Panc1 (cell line): ENCODE measurements around the gene B3GALNT2. TPM values are rescaled to one million over a fixed set of nuclear protein-coding genes. Genes with fewer than 3 reads are reported as not detected.

ENCODE experiments used
- ATAC-seq: fragments of 200-7000 bp; cut with Tn5 transposase; 2 replicates; pipeline ENCODE4 v1.9.1; 2020; ENCODE audit warnings: mild to moderate bottlenecking, moderate library complexity
- BruUV-seq: library from RNA; stranded (reverse); fragments of 400-500 nt; replicated peaks from 2 replicates; lab custom pipeline; 2021; lab: Mats Ljungman, UMichigan
- CTCF ChIA-PET: fragments of 300-600 bp; sonication (Branson Sonifier 250); formaldehyde crosslinking; loops from one replicate; lab custom pipeline; 2022; ENCODE audit warnings: antibody characterized with exemption; lab: Charles Lee
- POLR2A ChIA-PET: fragments of 300-600 bp; sonication (Branson Sonifier 250); formaldehyde crosslinking; loops from one replicate; lab custom pipeline; 2022; ENCODE audit warnings: antibody characterized with exemption; lab: Charles Lee
- DNase-seq: peaks from one replicate; pipeline ENCODE4 v3.0.0-alpha.2; 2010; ENCODE audit warnings: low read depth, low spot score
- H3K27ac ChIP-seq: 2 replicates; pipeline ENCODE4 v1.5.1; 2011; ENCODE audit warnings: mild to moderate bottlenecking, low read length, inconsistent platforms
- H3K27me3 ChIP-seq: fragments of 200-500 bp; sonication (Bioruptor generic); 2 replicates; pipeline ENCODE4 v1.6.0; 2014; ENCODE audit warnings: low read length, inconsistent platforms; ENCODE audit not compliant: control insufficient read depth, insufficient read depth
- H3K36me3 ChIP-seq: fragments of 200-500 bp; sonication (Bioruptor generic); 2 replicates; pipeline ENCODE4 v1.5.1; 2014; ENCODE audit warnings: inconsistent platforms, mild to moderate bottlenecking, low read length, moderate library complexity; ENCODE audit not compliant: control insufficient read depth, insufficient read depth
- H3K4me1 ChIP-seq: 2 replicates; pipeline ENCODE4 v1.5.1; 2011; ENCODE audit warnings: inconsistent platforms, mild to moderate bottlenecking, low read length, moderate library complexity; ENCODE audit not compliant: control insufficient read depth, insufficient read depth
- H3K4me3 ChIP-seq, 2 experiments: 2 replicates each; pipeline ENCODE4 v1.5.1; 2011 to 2012; ENCODE audit warnings: low read depth in 2 of 2, low read length in 2 of 2, mild to moderate bottlenecking in 2 of 2, inconsistent platforms in 1 of 2, moderate library complexity in 1 of 2
- H3K9me3 ChIP-seq: fragments of 200-500 bp; sonication (Bioruptor generic); 2 replicates; pipeline ENCODE4 v1.5.1; 2014; ENCODE audit warnings: low read depth, mild to moderate bottlenecking, inconsistent platforms, low read length, moderate library complexity; ENCODE audit not compliant: control insufficient read depth, insufficient read depth
- CTCF ChIP-seq: fragments of 450-650 bp; IDR thresholded peaks from 2 replicates; pipeline ENCODE4 v1.5.1; 2017; ENCODE audit warnings: mild to moderate bottlenecking
- POLR2AphosphoS5 ChIP-seq: IDR thresholded peaks from 2 replicates; pipeline ENCODE4 v1.6.1; 2012; ENCODE audit warnings: mild to moderate bottlenecking, low read depth, low read length, moderate library complexity
- REST ChIP-seq, 2 experiments: IDR thresholded peaks; 2 replicates each; pipeline ENCODE4 v1.6.1; 2011 to 2012; ENCODE audit warnings: low read depth in 2 of 2, control low read depth in 1 of 2, low read length in 1 of 2, mild to moderate bottlenecking in 1 of 2, moderate library complexity in 1 of 2; ENCODE audit not compliant: insufficient read depth in 1 of 2
- SIN3A ChIP-seq: IDR thresholded peaks from 2 replicates; pipeline ENCODE4 v1.6.1; 2012; ENCODE audit warnings: low read depth, mild to moderate bottlenecking, low read length, moderate library complexity, borderline replicate concordance; ENCODE audit not compliant: insufficient read depth
- TCF7L2 ChIP-seq: IDR thresholded peaks from 2 replicates; pipeline ENCODE4 v1.6.1; 2011; ENCODE audit warnings: mild to moderate bottlenecking, low read depth, low read length, inconsistent platforms
- in situ Hi-C: cut with HindIII; loops from 2 replicates; pipeline ENCODE4 v1.10.0; 2016; ENCODE audit warnings: low sequenced_read_pairs, low pct_unique_long_range_greater_than_20kb
- intact Hi-C: fragments of 100-400 bp; cut with micrococcal nuclease; formaldehyde crosslinking; loops from one replicate; pipeline ENCODE4 v1.10.0; 2022; ENCODE audit not compliant: unreplicated experiment
- total RNA-seq: library from RNA; stranded (reverse); gene quantifications from one replicate; pipeline ENCODE4 v1.2.1, GENCODE V29; 2021; ENCODE audit not compliant: unreplicated experiment

The B3GALNT2 gene
- total RNA-seq, 1 experiment from 2014 or later = 40.7 TPM

- intact Hi-C loops (no loop called here), in situ Hi-C loops (no loop called here)
- peaks cover 6% of the 10 kb centered on the region; the same call in 1 of the 2 replicates for H3K4me1 ChIP-seq
- DNase-seq (peak; percentile 50), ATAC-seq (peak; percentile 83)
- ChIA-PET CTCF (interaction anchor here (0.7 kb wide), 1 partner anchor 115 kb away, joined by 11 read pairs; no protein-coding TSS in a partner anchor), POLR2A (interaction anchor here (0.7 kb wide), 1 partner anchor 308 kb away, joined by 3 read pairs; the partner anchor contains the start of gene RBM34)
- no TSS peak for BruUV-seq
- H3K4me3 ChIP-seq = no peak overlapping the region
- no peaks in the 10 kb centered on the region for H3K9me3 ChIP-seq
- no peaks in the 10 kb centered on the region for H3K27me3 ChIP-seq
- H3K27ac ChIP-seq = no peak overlapping the region
- peaks cover 7% of the 10 kb centered on the region; the same call in 1 of the 2 replicates for H3K36me3 ChIP-seq
- TF ChIP-seq SIN3A = no peak
- no peak for TF ChIP-seq POLR2AphosphoS5
- no peak for TF ChIP-seq REST (IDR thresholded peaks at IDR 0.05; ENCODE audit: insufficient read depth in 1 of 2, low read depth in 2 of 2, low read length in 1 of 2)
- TF ChIP-seq TCF7L2 = no peak
- TF ChIP-seq CTCF = no peak
Measured at GRCh38 chr1:235468970-235469369, 35.3 kb downstream of the B3GALNT2 start.

- no peak overlapping the region for H3K27ac ChIP-seq
- CTCF ChIA-PET = interaction anchor here (0.7 kb wide), 2 partner anchors 169 to 215 kb away, joined by 5 to 7 read pairs; no protein-coding TSS in a partner anchor
- in situ Hi-C loops (no loop called here), intact Hi-C loops (no loop called here)
- DNase-seq (no peak), ATAC-seq (no peak)
- TF ChIP-seq POLR2AphosphoS5 = no peak
- H3K27me3 ChIP-seq = no peaks in the 10 kb centered on the region
- peaks cover 6% of the 10 kb centered on the region; the same call in 1 of the 2 replicates for H3K4me1 ChIP-seq
- POLR2A ChIA-PET = interaction anchor here (0.7 kb wide), 1 partner anchor 346 kb away, joined by 5 read pairs; no protein-coding TSS in a partner anchor
- no TSS peak for BruUV-seq
- no peak overlapping the region for H3K4me3 ChIP-seq
- H3K36me3 ChIP-seq = peaks cover 5% of the 10 kb centered on the region; the same call in 1 of the 2 replicates
- no peaks in the 10 kb centered on the region for H3K9me3 ChIP-seq
Measured at GRCh38 chr1:235468004-235468403, 36.2 kb downstream of the B3GALNT2 start.

GRCh38 chr1:235465066-235465465 is 39.2 kb downstream of the B3GALNT2 start:
- CTCF ChIA-PET = no interaction called here
- BruUV-seq = no TSS peak

More at GRCh38 chr1:235465066-235465465, 39.2 kb downstream of the B3GALNT2 start:
- intact Hi-C loops (no loop called here), in situ Hi-C loops (no loop called here)
- POLR2A ChIA-PET = no interaction called here
- no peaks in the 10 kb centered on the region for H3K9me3 ChIP-seq
- H3K4me3 ChIP-seq = no peak overlapping the region
- no peak for TF ChIP-seq SIN3A
- TF ChIP-seq TCF7L2 = no peak
- no peak for TF ChIP-seq POLR2AphosphoS5
- no peak for TF ChIP-seq CTCF
- TF ChIP-seq REST (IDR thresholded peaks at IDR 0.05; ENCODE audit: insufficient read depth in 1 of 2, low read depth in 2 of 2, low read length in 1 of 2) = no peak
- peaks cover 5% of the 10 kb centered on the region; the same call in 1 of the 2 replicates for H3K36me3 ChIP-seq
- no peak overlapping the region for H3K27ac ChIP-seq
- no peak for DNase-seq
- peaks cover 6% of the 10 kb centered on the region; the same call in 1 of the 2 replicates for H3K4me1 ChIP-seq
- no peak for ATAC-seq
- no peaks in the 10 kb centered on the region for H3K27me3 ChIP-seq
